SK-N-SH (cell line): Measurements from ENCODE around the gene IDE. TPM values are rescaled to one million over a fixed set of nuclear protein-coding genes. Genes with fewer than 3 reads are reported as not detected.

Experiments used
- CTCF ChIA-PET: fragments of 300-600, 350-600 bp; formaldehyde crosslinking; extraction: SDS; loops from one replicate; lab custom pipeline; 2021; lab: Yijun Ruan, JAX
- POLR2A ChIA-PET: fragments of 350-600 bp; sonication (Branson Sonifier 250); formaldehyde crosslinking; extraction: SDS; loops from one replicate; lab custom pipeline; 2020; ENCODE audit warnings: antibody characterized with exemption, inconsistent platforms; lab: Yijun Ruan, JAX
- DNase-seq: peaks from one replicate; pipeline ENCODE4 v3.0.0; 2012
- H2AFZ ChIP-seq: fragments of 200-600 bp; sonication (generic); 2 replicates; pipeline ENCODE4 v1.8.1; 2016; ENCODE audit warnings: antibody characterized with exemption, mild to moderate bottlenecking, low read depth
- H3F3A ChIP-seq: fragments of 200-600 bp; sonication (generic); replicated peaks from 2 replicates; pipeline ENCODE3; 2016; ENCODE audit warnings: antibody characterized with exemption, mild to moderate bottlenecking; ENCODE audit not compliant: insufficient read depth
- H3K27ac ChIP-seq, 2 experiments: fragments of 200-500 bp in 1 of 2; fragments of 200-600 bp in 1 of 2; sonication (Bioruptor generic) in 1 of 2; sonication (generic), shearing (Covaris generic) in 1 of 2; 2 replicates each; pipeline versions ENCODE4 v1.5.1 to v1.6.1; 2014 to 2016; ENCODE audit warnings: low read depth in 2 of 2, inconsistent platforms in 1 of 2, low read length in 1 of 2, mild to moderate bottlenecking in 1 of 2, mixed read lengths in 1 of 2
- H3K27me3 ChIP-seq: fragments of 200-600 bp; sonication (generic), shearing (Covaris generic); 2 replicates; pipeline ENCODE4 v1.6.1; 2016; ENCODE audit warnings: mixed run types; ENCODE audit not compliant: insufficient read depth
- H3K36me3 ChIP-seq, 2 experiments: fragments of 200-500 bp in 1 of 2; fragments of 200-600 bp in 1 of 2; sonication (Bioruptor generic) in 1 of 2; sonication (generic) in 1 of 2; replicated peaks in 1 of 2; 2 replicates each; pipeline versions ENCODE3 to v1.5.1; 2014 to 2016; ENCODE audit warnings: low read length in 1 of 2, mild to moderate bottlenecking in 1 of 2; ENCODE audit not compliant: insufficient read depth in 2 of 2, control insufficient read depth in 1 of 2
- H3K4me1 ChIP-seq, 2 experiments: fragments of 200-500 bp in 1 of 2; fragments of 200-600 bp in 1 of 2; sonication (Bioruptor generic) in 1 of 2; sonication (generic), shearing (Covaris generic) in 1 of 2; 2 replicates each; pipeline versions ENCODE4 v1.5.1 to v1.6.1; 2014 to 2016; ENCODE audit warnings: low read depth in 1 of 2, low read length in 1 of 2, mixed run types in 1 of 2; ENCODE audit not compliant: insufficient read depth in 2 of 2, control insufficient read depth in 1 of 2
- H3K4me2 ChIP-seq: fragments of 200-600 bp; sonication (generic), shearing (Covaris generic); 2 replicates; pipeline ENCODE4 v1.6.1; 2017; ENCODE audit warnings: mixed run types
- H3K4me3 ChIP-seq, 2 experiments: fragments of 200-500 bp in 1 of 2; fragments of 200-600 bp in 1 of 2; sonication (Bioruptor generic) in 1 of 2; sonication (generic), shearing (Covaris generic) in 1 of 2; 2 replicates each; pipeline versions ENCODE4 v1.5.1 to v1.8.1; 2014 to 2016; ENCODE audit warnings: low read depth in 2 of 2, inconsistent platforms in 1 of 2, low read length in 1 of 2, mild to moderate bottlenecking in 1 of 2, mixed read lengths in 1 of 2, moderate library complexity in 1 of 2
- H3K79me2 ChIP-seq: fragments of 200-600 bp; sonication (generic); 2 replicates; pipeline ENCODE4 v1.8.1; 2017; ENCODE audit warnings: mild to moderate bottlenecking; ENCODE audit not compliant: insufficient read depth
- H3K9ac ChIP-seq: fragments of 200-600 bp; sonication (generic); 2 replicates; pipeline ENCODE4 v1.6.1; 2017; ENCODE audit warnings: mixed run types
- H3K9me2 ChIP-seq: fragments of 200-600 bp; sonication (generic); 2 replicates; pipeline ENCODE4 v1.6.1; 2017; ENCODE audit warnings: mixed run types
- H3K9me3 ChIP-seq: fragments of 200-600 bp; sonication (generic); 2 replicates; pipeline ENCODE4 v1.6.1; 2017; ENCODE audit warnings: mixed run types, mild to moderate bottlenecking, moderate library complexity
- H4K20me1 ChIP-seq: fragments of 200-600 bp; sonication (generic); 2 replicates; pipeline ENCODE4 v1.6.1; 2017; ENCODE audit warnings: mild to moderate bottlenecking, mixed run types; ENCODE audit not compliant: insufficient read depth
- EZH2phosphoT487 ChIP-seq: fragments of 200-600 bp; sonication (generic); IDR thresholded peaks from 2 replicates; pipeline ENCODE4 v1.6.1; 2017; ENCODE audit warnings: low read depth, mixed run types, mild to moderate bottlenecking, antibody characterized with exemption, moderate library complexity, borderline replicate concordance
- FOSL2 ChIP-seq: IDR thresholded peaks from 2 replicates; pipeline ENCODE4 v1.4.0; 2012; ENCODE audit warnings: low read depth, mild to moderate bottlenecking, moderate library complexity, borderline replicate concordance
- FOXJ3 ChIP-seq: sonication (generic); formaldehyde crosslinking; IDR thresholded peaks from 2 replicates; pipeline ENCODE4 v1.5.1; 2020; ENCODE audit warnings: mild to moderate bottlenecking, missing genetic modification reagents
- GABPA ChIP-seq: IDR thresholded peaks from 2 replicates; pipeline ENCODE4 v1.4.0; 2012; ENCODE audit warnings: low read depth, mild to moderate bottlenecking
- GATA2 ChIP-seq: sonication (generic); formaldehyde crosslinking; IDR thresholded peaks from 2 replicates; pipeline ENCODE4 v1.5.0; 2020; ENCODE audit warnings: mild to moderate bottlenecking, missing genetic modification reagents
- IRF3 ChIP-seq: fragments of 150-350 bp; IDR thresholded peaks from 2 replicates; pipeline ENCODE4 v1.6.1; 2016; ENCODE audit warnings: mild to moderate bottlenecking, low read depth, low read length
- JUND ChIP-seq: IDR thresholded peaks from 2 replicates; pipeline ENCODE4 v1.4.0; 2012
- NFIC ChIP-seq: IDR thresholded peaks from 2 replicates; pipeline ENCODE4 v1.4.0; 2012; ENCODE audit warnings: borderline replicate concordance
- PBX3 ChIP-seq: IDR thresholded peaks from 2 replicates; pipeline ENCODE4; 2012
- RFX5 ChIP-seq: IDR thresholded peaks from 2 replicates; pipeline ENCODE4 v1.6.1; 2012; ENCODE audit warnings: mild to moderate bottlenecking, improper control_type of control experiment, low read length
- RXRA ChIP-seq: IDR thresholded peaks from 2 replicates; pipeline ENCODE4 v1.4.0; 2012; ENCODE audit warnings: low read depth, mild to moderate bottlenecking, borderline replicate concordance
- TEAD4 ChIP-seq: IDR thresholded peaks from 2 replicates; pipeline ENCODE4 v1.4.0; 2012; ENCODE audit warnings: mild to moderate bottlenecking, borderline replicate concordance; ENCODE audit not compliant: insufficient read depth
- USF1 ChIP-seq: IDR thresholded peaks from 2 replicates; pipeline ENCODE4 v1.4.0; 2012; ENCODE audit warnings: low read depth, borderline replicate concordance
- WGBS: methylation state at CpG from one replicate; pipeline ENCODE4 v1.1.6; 2017; ENCODE audit warnings: low lambda C conversion rate; 5-methylcytosine and 5-hydroxymethylcytosine counted together
- polyA plus RNA-seq, 3 experiments: library from polyadenylated mRNA; depleted of rRNA; stranded (reverse); fragments of >200 nt; gene quantifications; 2 replicates each; pipeline ENCODE4 v1.2.3, GENCODE V29; 2012
- TF ChIP-seq, protein P1 (sequence below): IDR thresholded peaks from 2 replicates; pipeline ENCODE4 v1.4.0; 2012; ENCODE audit warnings: low read depth, borderline replicate concordance

Gene IDE
- polyA plus RNA-seq, 1 of the 3 experiments (the other 2 are of a cell fraction), result 9.3 TPM

GRCh38 chr10:92470026-92470425 is 103.9 kb downstream of the IDE start:
- H2AFZ ChIP-seq, result no peak overlapping the region
- POLR2A ChIA-PET, result no interaction called here

GRCh38 chr10:92464364-92464763 is 109.5 kb downstream of the IDE start:
- Histone ChIP-seq H3K79me2 (no peaks in the 10 kb centered on the region), H3K36me3 (peaks cover 51% of the 10 kb centered on the region in 2 experiments), H4K20me1 (no peaks in the 10 kb centered on the region), H3K27me3 (no peaks in the 10 kb centered on the region), H3F3A (no peaks in the 10 kb centered on the region), H3K9ac (no peak overlapping the region), H3K4me3 (no peak overlapping the region), H3K27ac (no peak overlapping the region), H3K4me2 (no peak overlapping the region), H2AFZ (no peak overlapping the region), H3K9me3 (no peaks in the 10 kb centered on the region), H3K9me2 (no peaks in the 10 kb centered on the region), H3K4me1 (no peaks in the 10 kb centered on the region)
- no peak for DNase-seq
- CTCF ChIA-PET, result interaction anchor here (0.7 to 0.9 kb wide), 2 partner anchors 45 to 376 kb away, joined by 3 read pairs; no protein-coding TSS in a partner anchor
- WGBS, result 80% methylated on average over 5 of the region's 5 CpGs
- POLR2A ChIA-PET, result no interaction called here
- no peak for TF ChIP-seq GABPA
- no peak for TF ChIP-seq FOSL2
- TF ChIP-seq TEAD4, result no peak
- TF ChIP-seq GATA2 (CRISPR knock-in tag), result no peak

More at GRCh38 chr10:92470026-92470425, 103.9 kb downstream of the IDE start:
- Histone ChIP-seq H3K9me3 (no peaks in the 10 kb centered on the region), H3F3A (no peaks in the 10 kb centered on the region), H3K27ac (no peak overlapping the region), H3K79me2 (no peaks in the 10 kb centered on the region), H3K4me3 (no peak overlapping the region), H4K20me1 (no peaks in the 10 kb centered on the region), H3K27me3 (no peaks in the 10 kb centered on the region), H3K9ac (no peak overlapping the region), H3K4me1 (no peaks in the 10 kb centered on the region), H3K4me2 (no peak overlapping the region), H3K9me2 (no peaks in the 10 kb centered on the region), H3K36me3 (peaks cover 44 to 45% of the 10 kb centered on the region in 2 experiments)
- DNase-seq, result no peak
- CTCF ChIA-PET, result no interaction called here
- no peak for TF ChIP-seq USF1
- no peak for TF ChIP-seq GABPA
- TF ChIP-seq, protein P1, sequence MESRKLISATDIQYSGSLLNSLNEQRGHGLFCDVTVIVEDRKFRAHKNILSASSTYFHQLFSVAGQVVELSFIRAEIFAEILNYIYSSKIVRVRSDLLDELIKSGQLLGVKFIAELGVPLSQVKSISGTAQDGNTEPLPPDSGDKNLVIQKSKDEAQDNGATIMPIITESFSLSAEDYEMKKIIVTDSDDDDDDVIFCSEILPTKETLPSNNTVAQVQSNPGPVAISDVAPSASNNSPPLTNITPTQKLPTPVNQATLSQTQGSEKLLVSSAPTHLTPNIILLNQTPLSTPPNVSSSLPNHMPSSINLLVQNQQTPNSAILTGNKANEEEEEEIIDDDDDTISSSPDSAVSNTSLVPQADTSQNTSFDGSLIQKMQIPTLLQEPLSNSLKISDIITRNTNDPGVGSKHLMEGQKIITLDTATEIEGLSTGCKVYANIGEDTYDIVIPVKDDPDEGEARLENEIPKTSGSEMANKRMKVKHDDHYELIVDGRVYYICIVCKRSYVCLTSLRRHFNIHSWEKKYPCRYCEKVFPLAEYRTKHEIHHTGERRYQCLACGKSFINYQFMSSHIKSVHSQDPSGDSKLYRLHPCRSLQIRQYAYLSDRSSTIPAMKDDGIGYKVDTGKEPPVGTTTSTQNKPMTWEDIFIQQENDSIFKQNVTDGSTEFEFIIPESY, result no peak
- TF ChIP-seq JUND, result no peak
- 98% methylated on average over 3 of the region's 3 CpGs for WGBS

GRCh38 chr10:92463582-92463981 is 110.3 kb downstream of the IDE start:
- no peaks in the 10 kb centered on the region for H4K20me1 ChIP-seq
- no peaks in the 10 kb centered on the region for H3K79me2 ChIP-seq
- H3K9me3 ChIP-seq, result no peaks in the 10 kb centered on the region
- H3K9me2 ChIP-seq, result no peaks in the 10 kb centered on the region
- H3K9ac ChIP-seq, result no peak overlapping the region
- H3K4me2 ChIP-seq, result no peak overlapping the region
- ChIA-PET POLR2A (no interaction called here), CTCF (interaction anchor here (0.6 to 0.9 kb wide), 3 partner anchors 10 to 375 kb away, joined by 3 read pairs; no protein-coding TSS in a partner anchor)
- no peak overlapping the region for H3K4me3 ChIP-seq
- 96% methylated on average over 5 of the region's 5 CpGs for WGBS
- no peaks in the 10 kb centered on the region for H3K4me1 ChIP-seq
- DNase-seq, result no peak
- no peak overlapping the region for H2AFZ ChIP-seq
- H3F3A ChIP-seq, result no peaks in the 10 kb centered on the region
- peaks cover 49 to 51% of the 10 kb centered on the region in 2 experiments for H3K36me3 ChIP-seq
- H3K27ac ChIP-seq, result no peak overlapping the region
- no peaks in the 10 kb centered on the region for H3K27me3 ChIP-seq
- TF ChIP-seq IRF3 (no peak), GATA2 (CRISPR knock-in tag) (no peak), PBX3 (no peak), RFX5 (no peak), NFIC (no peak), RXRA (no peak), EZH2phosphoT487 (no peak), FOSL2 (no peak), FOXJ3 (CRISPR knock-in tag) (no peak)
